ENCODE data around the gene KCNMA1.

Gene KCNMA1

DNA sequence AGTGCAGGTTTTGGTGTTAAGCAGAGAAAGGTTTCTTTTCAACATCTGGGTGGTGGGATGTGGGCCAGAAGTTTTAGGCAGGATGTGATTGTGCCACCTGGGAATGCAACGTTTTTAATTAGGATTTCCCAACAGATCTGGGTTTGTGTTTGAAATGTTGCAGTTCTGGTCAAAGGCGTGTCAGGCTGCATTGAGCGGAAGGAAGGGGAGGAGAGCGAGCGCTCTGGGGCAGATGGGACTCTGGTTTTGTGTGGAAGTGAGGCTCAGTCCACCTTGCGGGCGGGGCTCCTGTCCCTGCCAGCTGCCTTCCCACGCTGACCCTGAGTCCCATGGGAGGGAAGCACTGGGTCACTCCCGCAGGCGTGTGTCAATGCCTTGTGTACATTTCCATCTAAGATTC, 767.7 kb downstream of the KCNMA1 start:
- no peak for DNase-seq (ENCODE audit: low read depth)
- no peak overlapping the region for H3K4me3 ChIP-seq (ENCODE audit: low read depth, low read length)
- TF ChIP-seq, protein P1, sequence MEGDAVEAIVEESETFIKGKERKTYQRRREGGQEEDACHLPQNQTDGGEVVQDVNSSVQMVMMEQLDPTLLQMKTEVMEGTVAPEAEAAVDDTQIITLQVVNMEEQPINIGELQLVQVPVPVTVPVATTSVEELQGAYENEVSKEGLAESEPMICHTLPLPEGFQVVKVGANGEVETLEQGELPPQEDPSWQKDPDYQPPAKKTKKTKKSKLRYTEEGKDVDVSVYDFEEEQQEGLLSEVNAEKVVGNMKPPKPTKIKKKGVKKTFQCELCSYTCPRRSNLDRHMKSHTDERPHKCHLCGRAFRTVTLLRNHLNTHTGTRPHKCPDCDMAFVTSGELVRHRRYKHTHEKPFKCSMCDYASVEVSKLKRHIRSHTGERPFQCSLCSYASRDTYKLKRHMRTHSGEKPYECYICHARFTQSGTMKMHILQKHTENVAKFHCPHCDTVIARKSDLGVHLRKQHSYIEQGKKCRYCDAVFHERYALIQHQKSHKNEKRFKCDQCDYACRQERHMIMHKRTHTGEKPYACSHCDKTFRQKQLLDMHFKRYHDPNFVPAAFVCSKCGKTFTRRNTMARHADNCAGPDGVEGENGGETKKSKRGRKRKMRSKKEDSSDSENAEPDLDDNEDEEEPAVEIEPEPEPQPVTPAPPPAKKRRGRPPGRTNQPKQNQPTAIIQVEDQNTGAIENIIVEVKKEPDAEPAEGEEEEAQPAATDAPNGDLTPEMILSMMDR (IDR thresholded peaks at IDR 0.05; ENCODE audit: control insufficient read depth, extremely low read depth, insufficient read depth), result no peak

DNA sequence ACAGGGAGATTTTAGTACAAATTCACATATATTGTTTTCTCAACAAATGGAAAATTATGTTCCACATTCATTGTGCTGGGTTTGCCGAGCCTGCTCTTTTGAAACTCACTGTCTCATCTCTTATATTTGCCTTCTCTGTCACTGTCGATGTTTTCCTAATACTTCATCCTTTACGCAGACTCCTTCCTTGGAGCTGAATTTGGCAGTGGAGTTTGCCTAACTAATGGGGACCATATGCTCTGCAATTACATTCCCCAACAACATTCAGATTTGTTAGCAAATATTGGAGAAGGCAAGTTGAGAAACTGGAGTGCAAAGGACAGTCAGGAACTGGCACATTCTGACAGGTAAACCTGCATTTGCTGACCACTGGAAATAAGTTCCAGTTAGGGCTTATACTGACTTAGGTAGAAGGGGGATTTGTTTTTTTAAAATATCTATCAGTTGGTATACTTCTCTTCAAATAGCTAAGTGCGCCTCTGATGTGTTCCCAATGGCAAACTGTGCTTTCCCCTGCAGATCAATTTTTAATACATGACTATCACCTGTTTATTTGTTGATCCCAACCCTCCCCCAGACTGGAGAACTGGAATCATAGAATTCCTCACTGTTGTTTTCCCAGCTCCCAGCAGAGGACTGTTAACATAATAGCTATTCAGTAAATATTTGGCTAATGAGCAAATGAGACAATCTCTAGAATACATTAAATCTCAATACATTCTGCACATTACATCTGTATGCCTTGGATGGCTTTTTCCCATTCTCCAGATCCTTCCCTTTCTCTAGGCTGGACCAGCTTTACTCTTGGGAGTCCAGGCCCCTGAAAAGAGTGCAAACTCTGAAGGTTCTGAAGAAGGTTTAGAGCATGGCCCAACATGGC, 769.3 kb downstream of the KCNMA1 start:
- H3K4me3 ChIP-seq (ENCODE audit: low read depth, low read length), result no peak overlapping the region
- DNase-seq (ENCODE audit: low read depth), result no peak
- TF ChIP-seq, protein P1 (IDR thresholded peaks at IDR 0.05; ENCODE audit: control insufficient read depth, extremely low read depth, insufficient read depth), result no peak

DNA sequence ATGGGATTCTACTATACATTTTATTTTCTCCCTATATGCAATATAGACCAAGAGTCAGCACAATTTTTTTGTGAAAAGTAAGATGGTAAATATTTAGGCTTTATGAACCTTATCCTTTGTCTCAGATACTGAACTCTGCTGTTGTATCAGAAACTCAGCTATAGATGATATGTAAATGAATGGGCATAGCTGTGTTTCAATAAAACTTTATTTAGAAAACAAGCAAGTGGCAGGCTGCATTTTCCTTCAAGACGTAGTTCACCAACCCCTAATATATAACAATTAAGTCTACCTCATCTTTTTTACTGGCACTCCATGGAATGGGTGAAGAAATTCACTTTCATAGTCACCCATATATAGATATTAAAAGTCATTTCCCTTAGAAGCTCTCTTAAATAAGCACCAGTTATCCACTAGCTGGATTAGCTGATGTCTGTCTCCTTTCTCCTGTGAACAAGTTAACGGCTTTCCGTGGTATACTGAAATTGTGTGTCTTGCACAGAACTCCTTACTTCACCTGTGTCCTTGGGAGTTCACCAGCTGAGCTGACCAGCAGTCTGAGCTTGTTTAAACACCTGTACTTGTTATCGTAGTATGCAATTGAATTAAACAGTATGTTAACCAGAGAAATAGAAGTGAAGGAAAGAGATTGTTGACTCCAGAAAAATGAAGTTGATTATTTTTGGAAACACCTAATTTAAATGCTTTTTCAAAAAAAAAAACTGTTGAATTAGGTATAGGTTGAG, 770.6 kb downstream of the KCNMA1 start:
- TF ChIP-seq, protein P1 (IDR thresholded peaks at IDR 0.05; ENCODE audit: control insufficient read depth, extremely low read depth, insufficient read depth), result no peak
- DNase-seq (ENCODE audit: low read depth), result no peak

DNA sequence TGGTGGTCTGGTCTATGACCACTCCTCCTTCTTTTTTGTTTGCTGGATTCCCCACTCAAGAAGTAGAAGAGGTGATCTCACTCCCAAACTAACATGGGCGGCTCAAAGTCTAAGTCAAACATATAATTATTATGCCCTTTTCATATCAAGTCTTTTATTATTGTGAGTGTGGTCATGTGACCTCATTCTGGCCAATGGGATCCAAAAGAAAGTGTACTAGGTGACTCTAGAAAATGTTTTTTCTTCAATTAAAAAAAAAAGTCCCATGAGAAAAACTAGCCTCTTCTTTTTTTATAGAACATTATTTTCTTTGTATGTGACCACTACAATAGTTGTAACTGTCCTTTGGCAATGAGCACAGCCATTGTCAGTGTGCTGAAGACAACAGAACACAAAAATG, 772.7 kb downstream of the KCNMA1 start:
- no peak overlapping the region for H3K4me3 ChIP-seq (ENCODE audit: low read depth, low read length)
- no peak for DNase-seq (ENCODE audit: low read depth)
- TF ChIP-seq, protein P1 (IDR thresholded peaks at IDR 0.05; ENCODE audit: control insufficient read depth, extremely low read depth, insufficient read depth), result no peak

More for the DNA sequence above, 770.6 kb downstream of the KCNMA1 start:
- H3K4me3 ChIP-seq (ENCODE audit: low read depth, low read length), result no peak overlapping the region

DNA sequence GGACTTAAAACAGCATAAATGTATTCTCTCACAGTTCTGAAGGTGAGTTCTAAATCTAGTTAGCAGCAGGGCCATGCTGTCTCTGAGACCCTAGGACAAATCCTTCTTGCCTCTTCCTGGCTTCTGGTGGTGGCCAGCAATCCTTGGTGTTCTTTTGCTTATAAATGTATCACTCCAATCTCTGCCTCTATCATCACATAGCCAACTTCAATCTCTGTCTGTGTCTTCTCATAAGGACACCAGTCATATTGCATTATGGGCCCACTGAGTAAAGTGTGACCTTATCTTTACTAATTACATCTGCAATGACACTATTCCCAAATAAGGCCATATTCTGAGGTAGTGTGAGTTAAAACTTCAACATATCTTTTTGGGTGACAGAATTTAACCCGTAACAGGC, 778.9 kb downstream of the KCNMA1 start:
- no peak overlapping the region for H3K4me3 ChIP-seq (ENCODE audit: low read depth, low read length)
- no peak for DNase-seq (ENCODE audit: low read depth)
- TF ChIP-seq, protein P1 (IDR thresholded peaks at IDR 0.05; ENCODE audit: control insufficient read depth, extremely low read depth, insufficient read depth), result no peak

DNA sequence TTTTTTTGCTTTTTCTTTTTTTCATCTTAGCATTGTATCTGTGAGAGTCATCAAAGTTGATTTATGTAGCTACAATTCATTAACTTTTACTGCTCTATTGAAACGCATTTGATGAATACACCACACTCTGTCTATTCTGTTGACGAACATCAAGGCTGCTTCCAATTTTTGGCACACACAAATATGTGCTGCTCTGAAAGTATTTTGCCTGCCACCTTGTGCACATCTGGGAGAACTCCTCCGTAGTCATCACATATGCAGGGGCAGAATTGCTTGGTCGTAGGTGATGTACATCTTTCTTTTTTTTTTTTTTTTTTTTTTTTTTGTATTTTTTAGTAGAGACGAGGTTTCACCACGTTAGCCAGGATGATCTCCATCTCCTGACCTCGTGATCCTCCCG, 796.8 kb downstream of the KCNMA1 start:
- TF ChIP-seq, protein P1 (IDR thresholded peaks at IDR 0.05; ENCODE audit: control insufficient read depth, extremely low read depth, insufficient read depth), result peak; percentile 37
- DNase-seq (ENCODE audit: low read depth), result peak; percentile 1
- H3K4me3 ChIP-seq (ENCODE audit: low read depth, low read length), result no peak overlapping the region

Data from LNCaP clone FGC (cell line).